Measurements from ENCODE around the gene ID4.
A peak's percentile ranks its signal among the peaks of the same experiment; 100 is the strongest.

Gene ID4

DNA sequence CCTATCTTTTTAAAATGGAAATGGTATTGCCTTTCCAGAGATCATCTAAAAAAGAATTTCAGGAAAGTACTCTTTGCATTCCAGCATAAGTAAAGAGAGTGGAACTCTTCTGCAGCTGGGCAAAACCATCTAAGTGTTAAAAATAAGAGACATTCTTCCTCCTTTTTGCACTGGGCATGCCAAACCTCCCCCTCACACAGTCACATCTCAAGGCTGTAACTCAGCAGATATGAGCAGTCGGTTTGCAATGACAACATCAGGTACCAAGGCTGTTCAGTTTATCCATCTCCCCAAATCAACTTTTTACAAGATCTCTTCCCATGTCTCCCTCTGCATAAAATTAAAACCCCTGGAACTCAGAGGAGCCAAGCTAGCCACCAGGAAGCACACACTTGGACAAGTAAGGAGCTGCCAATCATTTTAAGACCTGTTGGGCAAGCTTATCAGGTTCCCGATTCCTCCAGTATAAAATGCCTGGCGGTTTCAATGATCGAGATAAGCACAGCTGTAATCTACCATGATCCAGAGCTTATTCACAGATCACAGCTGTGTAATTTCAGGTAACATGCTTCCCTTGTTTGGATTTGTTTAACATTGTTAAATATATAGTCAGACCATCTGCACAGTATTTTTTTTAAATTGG is 23.2 kb downstream of the ID4 start:
- peak; percentile 15 for DNase-seq (ENCODE audit: low spot score)

DNA sequence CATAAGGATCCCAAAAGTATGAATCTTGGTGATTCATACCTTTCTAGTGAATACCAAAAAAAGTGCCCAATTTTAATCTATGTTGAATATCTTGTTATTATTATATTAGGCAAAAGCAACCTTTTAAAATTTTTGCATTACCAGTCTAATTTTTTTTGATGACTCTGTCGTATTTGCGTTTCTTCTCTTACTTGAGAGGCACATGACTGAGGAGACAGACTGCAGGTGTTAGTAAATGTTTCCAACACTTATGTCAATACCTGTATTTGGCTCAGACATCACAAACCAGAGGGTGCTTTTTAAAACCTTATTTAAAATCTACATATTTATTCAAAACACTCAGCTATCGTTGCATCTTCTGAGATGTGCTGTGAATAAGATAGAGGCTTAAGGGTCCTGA is 27.1 kb downstream of the ID4 start:
- DNase-seq (ENCODE audit: low spot score): no peak

DNA sequence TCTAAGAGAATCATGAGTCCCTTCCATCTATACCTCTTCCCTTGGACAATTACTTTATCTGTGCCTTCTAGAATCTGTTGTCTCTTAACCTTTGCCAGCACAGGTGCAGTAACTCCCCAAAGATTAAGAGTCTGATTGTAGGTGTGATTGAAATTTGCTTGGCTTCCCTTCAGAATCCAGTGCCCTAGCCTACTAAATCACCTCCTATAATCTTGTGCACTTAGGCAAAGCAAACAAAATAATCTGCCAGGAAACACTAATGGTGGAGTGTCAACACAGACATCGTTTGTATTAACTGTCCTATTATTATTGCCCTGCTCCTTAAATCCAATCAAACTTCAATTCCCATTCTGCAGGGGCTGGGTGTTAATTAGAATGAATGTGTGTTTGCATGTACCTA is 28.0 kb downstream of the ID4 start:
- DNase-seq (ENCODE audit: low spot score): no peak

DNA sequence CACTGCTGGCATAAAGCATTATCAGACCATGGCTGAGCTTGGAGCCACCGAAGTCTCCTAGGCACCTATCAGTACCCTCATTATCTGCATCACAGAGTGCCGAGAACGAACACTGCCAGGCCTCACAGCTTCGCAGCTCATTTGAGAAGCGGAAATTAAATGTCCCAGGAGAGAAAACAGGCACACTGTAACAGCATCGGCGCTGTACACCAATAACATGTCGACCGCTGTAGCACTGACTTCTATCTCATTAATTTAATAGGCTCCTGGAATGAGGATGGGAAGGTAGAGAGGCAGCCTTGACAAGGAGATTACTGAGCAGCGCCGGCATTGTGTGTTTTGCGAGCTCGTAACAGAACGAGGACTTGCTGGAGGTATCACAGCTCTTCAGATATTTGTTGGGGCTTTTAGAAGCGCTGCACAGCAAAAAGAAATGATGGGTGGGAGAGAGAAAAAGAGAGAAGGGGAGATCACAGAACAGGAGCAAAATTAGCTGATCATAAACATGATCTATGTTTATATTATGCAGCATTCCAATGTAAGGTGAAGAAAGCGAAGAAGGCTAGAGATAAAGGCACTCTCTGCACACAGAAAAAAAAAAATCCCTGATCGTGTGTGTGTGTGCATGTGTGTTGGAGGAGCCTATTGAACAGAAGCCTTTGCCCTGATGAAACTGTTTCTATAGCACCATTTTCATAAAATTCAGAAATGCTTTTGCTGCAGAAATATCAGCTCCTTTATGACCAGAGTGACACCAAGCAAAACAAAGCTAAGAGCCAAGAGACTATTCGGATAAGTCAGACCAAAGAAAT is 29.2 kb downstream of the ID4 start:
- DNase-seq (ENCODE audit: low spot score): no peak

DNA sequence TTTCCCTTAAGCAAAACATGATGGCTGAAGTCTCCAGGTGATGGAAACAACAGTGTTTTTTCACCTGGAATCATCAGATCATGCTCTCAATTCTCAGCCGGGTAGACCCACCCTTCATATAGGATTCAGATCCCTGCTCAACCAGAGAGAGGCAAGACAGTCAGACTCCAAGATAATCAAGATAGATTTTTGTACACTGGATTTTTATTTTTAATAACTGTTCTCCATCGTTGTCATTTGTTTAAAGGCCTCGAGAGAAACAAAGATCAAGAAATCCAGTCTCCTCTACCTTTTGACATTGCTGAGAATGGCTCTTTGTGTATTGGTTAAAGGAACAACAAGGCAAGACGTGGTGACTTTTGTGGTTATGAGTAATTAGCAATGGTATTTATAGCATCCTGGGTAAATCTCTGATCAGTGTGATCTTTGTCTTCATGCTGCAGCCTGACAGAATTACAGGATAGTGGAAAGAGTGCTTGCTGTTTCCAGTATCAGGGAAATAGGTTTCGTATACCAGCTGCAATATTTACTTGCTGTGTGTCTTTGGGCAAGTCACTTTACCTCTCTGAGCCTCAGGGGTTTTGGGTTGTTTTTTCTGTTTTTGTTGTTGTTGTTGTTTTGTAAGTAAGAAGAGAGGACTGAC is 29.9 kb downstream of the ID4 start:
- DNase-seq (ENCODE audit: low spot score): peak; percentile 79

DNA sequence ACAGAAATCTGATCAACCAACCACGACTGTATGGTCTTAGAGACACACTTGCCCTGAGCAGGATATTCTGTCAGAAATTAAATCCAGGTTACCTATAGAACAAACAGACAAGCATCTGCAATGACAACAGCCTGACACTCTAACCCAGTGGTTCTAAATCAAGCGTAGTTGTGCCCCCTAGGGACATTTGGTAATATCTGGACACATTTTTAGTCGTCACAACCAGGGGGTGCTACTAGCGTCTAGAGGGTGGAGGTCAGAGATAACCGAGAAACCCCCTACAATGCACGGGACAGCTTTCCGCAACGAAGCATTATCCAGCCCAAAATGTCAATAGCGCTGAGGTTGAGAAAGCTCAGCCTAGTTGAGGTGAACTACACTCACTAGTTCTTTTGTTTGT is 32.3 kb downstream of the ID4 start:
- DNase-seq (ENCODE audit: low spot score): no peak

DNA sequence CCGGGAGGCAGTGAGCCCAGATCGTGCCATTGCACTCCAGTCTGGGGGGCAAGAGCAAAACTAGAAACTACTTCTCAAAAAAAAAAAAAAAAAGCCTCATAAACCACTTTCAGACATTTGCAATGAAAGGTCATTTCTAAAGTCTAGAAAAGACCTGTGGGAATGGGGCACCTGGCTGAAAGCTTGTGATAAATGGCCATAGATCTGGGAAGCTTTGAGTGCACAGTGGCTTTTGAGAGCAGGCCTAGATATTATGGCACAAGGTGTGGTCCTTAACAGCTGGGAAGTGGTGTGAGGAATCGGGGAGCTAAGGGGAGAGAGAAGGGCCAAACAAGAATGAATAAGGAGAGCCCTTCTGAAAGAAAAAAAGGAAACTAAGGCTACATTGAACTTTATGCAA is 33.2 kb downstream of the ID4 start:
- no peak for DNase-seq (ENCODE audit: low spot score)

DNA sequence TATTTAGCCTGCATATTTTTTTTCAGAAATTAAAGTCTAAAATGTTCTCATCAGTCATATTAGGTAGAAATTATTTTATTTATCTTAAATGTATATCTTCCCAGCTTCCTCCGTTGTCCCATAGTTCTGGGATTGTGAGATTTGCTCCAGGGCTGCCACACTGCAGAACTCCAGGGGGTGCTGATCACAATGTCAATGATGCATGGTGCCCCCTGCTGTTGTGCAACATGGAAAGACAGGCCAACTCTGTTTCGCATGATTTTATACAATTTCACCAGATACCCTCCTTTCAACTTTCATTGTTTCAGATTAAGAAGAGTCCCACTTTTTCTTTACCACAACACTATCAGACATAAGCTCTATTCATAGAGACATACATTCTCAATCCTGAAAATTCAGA is 35.9 kb downstream of the ID4 start:
- no peak for DNase-seq (ENCODE audit: low spot score)

DNA sequence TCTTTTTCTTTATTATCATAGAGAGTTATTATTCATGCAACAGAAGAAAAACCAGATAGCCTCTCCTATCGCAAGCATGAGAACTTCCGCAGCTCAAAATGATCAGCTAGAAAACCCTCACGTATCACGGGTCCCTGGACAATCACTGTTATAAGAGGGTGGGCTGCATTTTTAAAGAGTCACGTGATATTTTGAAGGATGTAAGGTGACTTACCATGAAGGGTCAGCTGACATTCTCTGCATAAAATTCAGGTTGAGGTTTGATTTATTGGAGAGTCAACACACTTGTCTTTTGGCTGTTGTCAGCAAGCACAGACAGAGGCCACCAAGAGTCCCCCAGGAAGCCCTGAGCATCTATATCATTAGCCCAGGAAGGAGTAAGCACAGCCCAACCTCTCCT is 39.5 kb downstream of the ID4 start:
- DNase-seq (ENCODE audit: low spot score): no peak

DNA sequence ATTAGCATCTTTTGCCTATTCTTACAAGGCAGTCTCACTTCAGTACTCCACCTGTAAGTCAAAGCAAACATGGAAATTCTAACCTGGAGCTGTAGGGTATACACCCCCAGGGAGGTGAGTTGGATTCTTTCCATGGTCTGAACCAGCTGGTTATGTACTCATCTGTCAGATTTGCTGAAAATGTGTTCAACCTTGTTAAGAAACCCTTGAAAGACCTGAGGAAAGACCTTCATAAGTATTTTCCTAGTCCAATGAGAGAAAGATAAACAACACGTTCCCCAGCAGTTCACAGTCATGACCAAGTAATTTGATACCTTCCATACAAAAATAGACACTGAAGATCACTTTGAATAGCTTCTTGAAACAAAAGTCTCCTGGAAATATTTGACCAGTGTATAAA is 42.5 kb downstream of the ID4 start:
- no peak for DNase-seq (ENCODE audit: low spot score)

DNA sequence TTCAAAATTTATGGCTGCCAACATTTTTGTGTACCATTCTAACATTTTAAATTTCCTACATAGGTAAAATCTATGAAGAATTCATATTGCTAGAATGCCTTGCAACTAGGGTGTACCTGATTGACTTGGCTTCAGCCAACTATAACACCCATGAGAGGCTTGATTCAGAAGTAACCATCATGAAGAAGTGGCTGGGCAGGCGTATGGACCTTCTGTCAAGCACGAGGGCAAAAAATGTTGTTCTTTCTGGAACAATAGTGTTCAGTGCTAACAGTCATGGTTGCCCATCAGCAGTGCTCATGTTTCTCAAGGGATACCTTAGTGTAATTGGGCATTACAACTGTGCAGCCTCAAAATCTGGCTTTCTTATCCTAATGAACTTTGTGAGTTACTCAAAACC is 42.9 kb downstream of the ID4 start:
- DNase-seq (ENCODE audit: low spot score): no peak

DNA sequence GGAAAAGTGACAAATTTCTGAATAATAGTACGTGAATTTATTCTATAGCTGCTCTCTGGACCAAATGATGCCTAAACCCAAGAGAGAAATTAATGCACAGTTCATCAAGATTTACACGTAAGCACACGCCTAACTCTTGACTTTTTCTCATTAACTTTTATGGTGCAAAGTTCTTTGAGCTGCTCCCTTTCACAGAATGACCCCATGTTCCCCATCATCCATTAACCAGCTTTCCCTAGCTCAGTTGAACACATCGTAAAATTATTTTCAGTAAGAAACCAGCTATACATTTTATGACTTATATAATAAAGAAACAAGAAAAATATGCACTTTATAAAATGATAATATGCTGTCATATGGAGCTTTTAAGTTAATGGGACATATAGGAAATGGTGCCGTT is 54.3 kb downstream of the ID4 start:
- DNase-seq (ENCODE audit: low spot score): no peak
